ENCODE results near the gene CHRNE.
"Not testable (repeated sequence)": the region's sequence is repeated elsewhere in the genome, so short reads cannot be mapped to it uniquely, and the experiment has no call there.

The CHRNE gene

DNA sequence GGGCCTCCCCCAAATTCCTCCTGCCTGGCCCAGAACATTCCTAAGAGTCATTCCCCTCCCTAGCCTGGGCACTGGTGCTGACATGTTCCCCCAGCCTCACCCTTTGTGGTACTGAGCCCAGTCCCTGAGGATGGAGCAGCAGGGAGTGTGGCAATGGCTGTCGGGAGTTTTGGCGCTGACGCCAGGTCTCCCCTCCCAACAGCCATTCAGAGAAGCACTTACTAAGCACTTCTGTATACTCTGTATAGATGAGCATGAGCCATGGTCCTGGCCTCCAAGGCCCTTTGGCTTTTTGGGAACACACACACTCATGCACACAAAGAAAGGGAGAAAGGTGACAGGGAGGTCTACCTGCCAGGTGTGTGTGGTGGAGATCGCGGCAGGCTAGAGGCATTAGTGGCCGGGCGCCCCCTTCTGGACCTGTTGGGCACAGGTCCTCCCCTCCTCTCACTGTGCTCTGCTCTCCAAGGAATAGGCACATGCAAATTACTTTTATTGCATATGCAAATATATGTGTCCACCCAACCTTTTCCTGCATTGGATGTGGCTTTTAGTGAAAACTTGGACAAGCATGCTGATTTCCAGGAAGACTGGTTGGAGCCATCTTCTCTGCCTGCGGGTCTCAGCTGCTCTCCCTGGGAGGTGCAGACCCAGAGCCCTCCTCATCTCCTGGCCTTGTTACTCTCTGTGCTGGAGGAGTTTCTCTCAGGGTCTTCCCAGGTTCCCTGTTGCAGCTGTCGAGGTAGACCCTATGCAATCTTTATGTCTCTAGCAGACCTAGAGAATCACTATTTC lies 20.9 kb downstream of the CHRNE start:
- peak; percentile 70 for DNase-seq

- no peak for DNase-seq
Observed at GRCh38 chr17:4880857-4881256, 22.0 kb downstream of the CHRNE start.

- DNase-seq, result no peak
Observed at GRCh38 chr17:4879601-4880000, 23.3 kb downstream of the CHRNE start.

DNA sequence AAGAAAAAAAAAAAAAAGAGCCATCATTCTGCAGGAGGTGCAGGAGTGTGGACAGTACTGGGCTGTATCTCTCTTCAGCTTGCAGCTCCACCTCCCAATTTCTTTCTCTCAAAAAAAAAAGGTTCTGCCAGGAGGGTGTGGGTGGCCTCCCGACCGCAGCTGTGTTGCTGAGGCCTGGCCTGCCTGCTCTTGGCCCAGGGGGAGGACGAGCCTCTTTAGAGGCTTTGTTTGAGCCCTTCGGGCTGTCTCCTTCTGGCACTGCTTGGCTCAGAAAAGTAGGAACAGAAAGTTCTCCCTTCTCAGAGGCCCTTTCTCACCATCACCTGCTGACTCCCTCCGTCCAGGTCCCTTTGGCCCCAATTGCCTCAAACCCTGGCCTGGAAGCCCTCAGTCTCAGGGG lies 25.8 kb downstream of the CHRNE start:
- DNase-seq, result no peak

DNA sequence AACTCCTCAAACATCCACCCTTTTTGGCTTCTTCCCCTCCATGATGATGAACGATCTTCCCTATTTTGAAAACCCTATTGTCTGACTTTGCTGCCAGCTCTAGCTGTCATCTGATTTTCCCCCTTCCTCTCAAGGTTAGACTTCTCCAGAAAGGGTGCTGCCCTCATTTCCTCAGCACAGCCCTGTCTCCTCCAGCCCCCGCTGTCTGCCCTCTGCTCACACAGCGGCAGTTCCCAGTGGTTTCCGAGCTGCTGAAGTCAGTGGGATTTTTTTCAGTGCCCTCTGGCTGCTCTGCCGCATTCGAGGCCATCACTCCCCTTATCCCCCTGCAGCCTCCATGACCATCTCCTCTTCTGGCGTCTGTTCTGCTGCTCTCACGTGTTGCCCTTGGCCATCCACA lies 30.1 kb downstream of the CHRNE start:
- DNase-seq, result no peak

DNA sequence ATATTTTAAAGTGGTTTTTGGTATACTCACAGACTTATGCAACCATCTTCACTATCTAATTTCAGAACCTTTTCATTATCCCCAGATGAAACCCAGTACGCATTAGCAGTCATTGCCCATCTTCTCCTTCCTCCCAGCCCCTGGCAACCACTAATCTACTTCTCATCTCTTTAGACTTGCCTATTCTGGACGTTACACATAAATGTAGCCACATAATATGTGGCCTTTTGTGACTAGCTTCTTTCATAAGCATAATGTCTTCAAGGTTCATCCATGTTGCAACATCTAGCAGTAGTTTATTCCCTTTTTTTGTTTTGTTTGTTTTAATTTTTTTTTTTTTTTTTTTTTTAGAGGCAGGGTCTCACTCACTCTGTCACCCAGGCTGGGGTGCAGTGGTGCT lies 32.0 kb downstream of the CHRNE start:
- DNase-seq, result no peak

DNA sequence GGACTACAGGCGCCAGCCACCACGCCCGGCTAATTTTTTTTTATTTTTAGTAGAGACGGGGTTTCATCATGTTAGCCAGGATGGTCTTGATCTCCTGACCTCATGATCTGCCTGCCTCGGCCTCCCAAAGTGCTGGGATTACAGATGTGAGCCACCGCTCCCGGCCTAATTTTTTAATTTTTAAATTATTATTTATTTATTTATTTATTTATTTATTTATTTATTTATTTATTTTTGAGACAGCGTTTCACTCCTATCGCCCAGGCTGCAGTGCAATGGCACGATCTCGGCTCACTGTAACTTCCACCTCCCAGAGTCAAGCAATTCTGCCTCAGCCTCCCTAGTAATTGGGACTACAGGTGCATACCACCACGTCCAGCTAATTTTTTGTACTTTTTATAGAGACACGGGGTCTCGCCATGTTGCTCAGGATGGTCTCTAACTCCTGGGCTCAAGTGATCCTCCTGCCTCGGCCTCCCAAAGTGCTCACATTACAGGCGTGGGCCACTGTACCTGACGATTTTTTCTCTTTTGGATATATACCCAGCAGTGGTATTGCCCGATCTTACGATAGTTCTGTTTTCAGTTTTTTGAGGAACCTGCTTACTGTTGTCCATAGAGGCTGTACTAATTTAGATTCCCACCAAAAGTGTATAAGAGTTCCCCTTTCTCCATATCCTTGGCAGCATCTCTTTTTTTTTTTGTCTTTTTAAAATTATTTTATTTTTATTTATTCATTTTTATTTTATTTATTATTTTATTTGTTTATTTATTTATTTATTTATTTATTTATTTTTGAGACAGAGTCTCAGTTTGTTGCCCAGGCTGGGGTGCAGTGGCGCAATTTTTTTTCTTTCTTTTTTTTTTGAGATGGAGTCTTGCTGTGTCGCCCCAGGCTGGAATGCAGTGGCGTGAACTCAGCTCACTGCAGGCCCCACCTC lies 33.6 kb downstream of the CHRNE start:
- not testable (repeated sequence) for DNase-seq

- DNase-seq, result not testable (repeated sequence)
Observed at GRCh38 chr17:4867535-4867934, 35.4 kb downstream of the CHRNE start.

DNA sequence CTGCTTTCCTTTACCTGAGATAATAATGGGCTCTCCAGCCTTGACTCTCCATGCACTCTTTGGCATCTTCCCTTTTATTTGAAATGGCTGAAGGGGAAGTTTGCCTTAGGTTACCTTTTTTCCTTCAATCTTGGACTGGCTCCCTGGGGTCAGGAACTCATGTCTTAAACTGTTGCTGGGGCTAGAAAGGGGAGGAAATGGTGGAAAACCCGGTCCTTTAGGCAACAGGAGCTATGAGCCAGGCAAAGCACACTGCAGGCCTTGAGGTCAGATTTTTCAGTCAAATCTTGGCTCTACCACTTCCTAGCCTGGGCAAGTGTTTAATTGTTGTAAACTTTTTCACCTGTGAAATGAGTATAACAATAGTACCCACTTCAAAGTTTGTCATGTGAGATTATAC lies 39.6 kb downstream of the CHRNE start:
- DNase-seq, result no peak

- no peak for DNase-seq
Observed at GRCh38 chr17:4862720-4863119, 40.2 kb downstream of the CHRNE start.

GRCh38 chr17:4861052-4861451 lies 41.8 kb downstream of the CHRNE start:
- DNase-seq, result no peak

DNA sequence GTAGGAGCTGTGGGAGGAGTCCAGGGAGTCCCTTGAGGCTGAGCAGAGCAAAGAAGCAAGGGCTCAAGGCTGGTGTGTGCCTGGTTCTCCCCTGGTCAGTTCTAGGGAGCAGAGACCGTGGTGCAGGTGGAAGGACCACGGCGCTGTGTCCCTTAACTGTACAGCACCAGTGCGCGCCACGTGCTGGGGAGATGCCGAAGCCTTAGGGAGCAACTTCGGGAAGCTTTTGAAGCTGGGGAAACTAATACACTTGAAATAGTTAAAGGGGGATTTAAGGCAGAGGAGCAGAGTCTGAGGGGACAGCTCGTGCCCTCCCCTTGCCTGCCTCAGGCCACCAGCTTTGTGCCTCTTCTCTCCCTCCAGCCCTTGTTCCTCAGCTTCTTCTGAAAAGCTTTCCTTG lies 42.2 kb downstream of the CHRNE start:
- no peak for DNase-seq

GRCh38 chr17:4859816-4860625 lies 42.9 kb downstream of the CHRNE start:
- DNase-seq, result no peak

- no peak for DNase-seq
Observed at GRCh38 chr17:4858882-4859260, 44.0 kb downstream of the CHRNE start.

- DNase-seq, result no peak
Observed at GRCh38 chr17:4858068-4858881, 44.6 kb downstream of the CHRNE start.

DNA sequence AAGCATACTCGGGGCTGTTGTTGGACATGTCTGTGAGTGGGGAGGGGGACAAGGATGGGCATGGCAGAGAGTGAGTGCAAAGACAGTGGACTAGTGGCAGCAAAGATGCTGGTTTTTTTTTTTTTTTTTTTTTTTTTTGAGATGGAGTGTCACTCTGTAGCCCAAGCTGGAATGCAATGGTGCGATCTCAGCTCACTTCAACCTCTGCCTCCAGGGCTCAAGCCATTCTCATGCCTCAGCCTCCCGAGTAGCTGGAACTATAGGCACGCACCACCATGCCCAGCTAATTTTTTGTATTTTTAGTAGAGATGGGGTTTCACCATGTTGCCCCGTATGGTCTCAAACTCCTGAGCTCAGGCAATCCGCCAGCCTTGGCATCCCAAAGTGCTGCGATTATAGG lies 45.6 kb downstream of the CHRNE start:
- DNase-seq, result not testable (repeated sequence)

DNA sequence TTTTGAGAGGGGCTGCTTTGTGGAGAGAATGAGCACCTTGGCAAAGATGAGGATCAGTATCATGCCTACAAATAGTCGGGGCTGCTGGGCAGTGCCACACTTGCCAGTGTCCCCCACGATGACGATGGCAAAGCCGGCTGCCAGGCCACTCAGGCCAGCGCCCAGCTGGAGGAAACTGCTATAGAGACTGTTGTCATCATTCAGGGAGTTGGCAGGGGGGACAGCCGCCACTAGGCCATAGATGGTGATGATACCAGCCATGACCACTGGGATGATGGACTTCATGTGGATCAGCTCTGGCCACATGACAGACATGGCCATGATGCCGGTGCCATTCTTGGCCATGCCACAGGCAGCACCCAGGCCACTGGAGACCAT lies 46.0 kb downstream of the CHRNE start:
- no peak for DNase-seq

- DNase-seq, result no peak
Observed at GRCh38 chr17:4856271-4856936, 46.5 kb downstream of the CHRNE start.

DNA sequence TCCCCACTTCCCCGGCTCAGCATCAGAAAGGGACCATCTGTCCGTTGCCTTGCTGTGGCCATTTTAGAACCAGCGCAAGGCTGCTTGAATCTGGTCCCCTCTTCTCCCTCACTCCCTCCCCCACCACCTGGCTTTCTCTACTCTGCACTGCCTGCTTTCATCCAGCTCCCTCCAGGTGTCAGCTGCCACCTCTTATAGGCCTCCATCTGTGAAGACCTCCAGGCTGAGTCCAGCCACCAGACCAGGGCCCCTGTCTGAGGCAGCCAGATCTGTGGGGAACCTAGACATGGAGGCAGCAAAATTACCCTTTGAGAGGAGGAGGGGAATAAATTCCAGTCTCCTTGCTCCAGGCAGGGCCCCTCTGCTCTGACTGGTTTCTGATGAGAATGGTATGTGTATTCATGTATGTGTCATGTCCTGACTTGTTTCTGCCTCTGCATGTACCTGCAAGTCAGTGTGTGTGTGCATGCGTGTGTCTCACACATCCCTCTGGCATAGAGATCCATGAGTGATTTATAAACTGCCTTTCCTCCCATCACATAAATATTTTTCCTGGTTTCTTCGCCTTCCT lies 48.7 kb downstream of the CHRNE start:
- no peak for DNase-seq

- peak; percentile 58 for DNase-seq
Observed at GRCh38 chr17:4853208-4853671, 49.7 kb downstream of the CHRNE start.

- peak; percentile 54 for DNase-seq
Observed at GRCh38 chr17:4852567-4853207, 50.2 kb downstream of the CHRNE start.

Data from CD4-positive, alpha-beta T cell treated with Interleukin-17A for 1 hour (primary cell).